GM18511 (cell line): ENCODE measurements around the gene FOXL3.

ENCODE experiments used
- ATAC-seq: cut with Tn5 transposase; IDR thresholded peaks from one replicate; pipeline ENCODE4 v1.9.1; 2021; ENCODE audit warnings: mild to moderate bottlenecking, moderate library complexity; ENCODE audit not compliant: unreplicated experiment

Gene FOXL3

DNA sequence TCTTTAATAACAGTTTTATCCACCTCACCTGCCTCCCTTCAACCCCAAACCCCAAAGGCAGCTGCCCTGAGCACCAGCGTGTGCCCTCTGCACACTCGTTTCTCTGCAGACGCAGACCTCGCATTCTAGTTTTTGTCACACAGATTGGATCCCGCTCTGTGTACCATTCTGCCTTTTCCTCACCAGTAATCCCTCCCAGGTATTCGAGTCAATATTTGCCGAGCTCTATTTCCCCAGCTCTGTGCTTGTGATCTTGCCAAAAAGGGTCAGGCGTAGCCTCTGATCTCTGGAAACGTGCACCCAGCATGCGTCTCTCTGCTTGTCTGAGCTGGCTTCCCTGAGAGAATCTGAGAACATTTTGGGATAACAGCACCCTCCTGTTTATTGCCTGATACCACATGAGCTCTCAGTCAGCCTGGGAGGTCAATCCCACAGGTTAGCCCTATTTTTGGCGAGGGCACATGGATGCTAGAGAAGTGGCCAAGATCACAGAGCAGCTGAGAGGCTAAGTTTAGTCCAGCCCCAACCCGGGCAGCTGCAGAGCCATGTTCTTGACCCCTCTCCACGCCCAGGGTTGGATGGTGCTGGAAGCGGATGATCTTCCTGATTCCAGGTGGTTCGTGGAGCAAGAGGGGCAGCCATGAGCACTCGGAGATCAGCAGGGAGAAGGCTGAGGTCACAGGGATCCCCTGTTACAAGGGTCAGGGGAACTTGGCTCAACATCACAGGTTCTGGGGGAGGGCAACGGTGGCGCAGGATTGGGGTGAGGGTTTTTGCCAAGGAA is 29.1 kb downstream of the FOXL3 start:
- ATAC-seq = no peak

- ATAC-seq = no peak
These were observed 30.3 kb downstream of the FOXL3 start for GRCh38 chr7:320297-320696.

GRCh38 chr7:322111-322671 is 32.2 kb downstream of the FOXL3 start:
- ATAC-seq = peak; percentile 63

DNA sequence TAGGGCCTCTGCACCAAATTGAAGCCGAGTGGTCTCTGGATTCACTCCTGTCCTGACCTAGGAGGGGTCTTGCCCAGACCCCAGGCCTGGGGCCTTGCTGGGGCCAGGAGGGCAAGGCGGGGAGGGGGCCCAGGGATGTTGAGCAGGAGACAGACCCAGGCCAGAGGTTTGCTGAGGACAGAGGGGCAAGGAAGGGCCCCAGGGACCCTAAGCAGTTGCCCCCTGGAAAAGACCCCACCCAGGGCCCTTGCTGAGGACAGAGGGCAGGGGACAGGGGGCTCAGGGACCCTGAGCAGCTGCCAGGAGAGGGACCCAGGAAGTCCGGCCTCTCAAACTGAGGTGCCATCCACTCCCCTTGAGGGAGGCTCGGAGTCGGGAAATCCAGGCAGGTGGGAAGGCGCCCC is 32.7 kb downstream of the FOXL3 start:
- ATAC-seq = no peak

GRCh38 chr7:323410-323809 is 33.4 kb downstream of the FOXL3 start:
- ATAC-seq = no peak

DNA sequence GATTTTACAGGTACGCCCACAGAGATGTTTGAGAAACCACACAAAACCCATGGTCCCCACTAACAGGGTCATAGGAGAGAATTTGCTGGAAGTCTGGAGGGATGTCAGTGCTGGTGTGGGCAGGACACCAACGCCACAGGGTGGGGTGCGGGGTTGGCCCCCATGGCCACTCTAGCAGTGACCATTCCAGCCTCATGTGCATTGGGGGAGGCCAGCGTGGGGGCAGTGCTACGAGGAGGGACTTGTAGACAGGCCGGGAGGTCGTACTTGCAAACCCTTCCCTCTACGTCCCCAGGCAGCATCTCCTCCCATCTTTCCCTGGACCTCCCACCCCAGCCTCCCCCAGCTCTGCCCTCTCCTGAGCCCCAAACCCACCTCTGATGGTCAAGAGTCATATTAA is 34.0 kb downstream of the FOXL3 start:
- no peak for ATAC-seq

DNA sequence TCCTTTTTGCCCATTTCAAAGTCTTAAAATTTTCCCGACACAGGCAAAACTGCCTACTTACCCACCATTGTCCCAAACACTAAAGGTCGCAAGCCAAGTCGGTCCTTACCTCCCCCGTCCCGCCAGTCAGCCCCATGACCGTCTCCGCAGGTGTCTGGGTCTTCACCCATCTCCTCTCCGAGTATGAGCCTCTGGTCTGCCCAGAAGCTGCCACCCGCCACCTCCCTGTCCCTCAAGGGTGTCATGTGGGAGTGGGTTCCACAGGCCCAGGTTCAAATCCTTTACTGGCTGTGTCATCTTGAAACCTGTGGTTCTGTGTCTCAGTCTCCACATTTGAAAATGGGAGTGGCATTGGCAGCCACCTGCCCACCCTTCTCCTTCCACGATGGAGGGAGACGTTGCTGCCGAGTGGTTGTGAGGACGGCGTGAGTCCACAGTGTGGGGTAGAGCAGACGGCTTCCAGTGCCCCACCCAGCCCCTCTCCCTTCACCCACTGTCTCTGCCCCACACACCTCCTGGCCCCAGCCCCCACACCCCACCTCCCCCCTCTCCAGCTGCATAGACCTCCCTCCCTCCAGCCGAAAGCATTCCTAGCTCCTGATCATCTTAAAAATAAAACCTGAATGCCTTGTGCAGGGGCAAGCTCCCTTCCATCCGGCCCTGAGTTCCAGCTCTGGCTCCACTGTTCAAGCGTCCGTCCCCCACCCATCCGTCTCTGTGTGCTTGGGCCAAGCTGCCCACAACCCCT is 35.3 kb downstream of the FOXL3 start:
- ATAC-seq = no peak

GRCh38 chr7:325811-326210 is 35.8 kb downstream of the FOXL3 start:
- ATAC-seq = no peak

DNA sequence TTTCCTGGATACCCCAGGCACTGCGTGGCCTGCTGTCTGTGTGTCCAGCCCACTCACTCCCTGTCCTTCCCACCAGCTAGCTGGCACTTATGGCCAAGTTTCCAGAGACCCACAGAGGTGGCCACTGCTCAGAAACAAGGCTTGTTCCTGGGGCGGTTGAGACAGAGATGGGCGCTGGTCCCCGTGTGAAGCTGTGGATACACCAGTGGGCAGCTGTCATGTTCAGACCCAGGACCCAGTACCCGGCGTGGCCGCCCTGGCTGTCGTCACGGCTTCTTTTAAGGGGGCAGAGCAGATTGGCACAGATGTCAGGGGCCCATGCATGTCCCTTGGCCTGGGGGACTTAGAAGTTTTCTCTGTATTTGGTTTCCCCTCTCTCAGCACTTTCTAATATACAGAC is 36.3 kb downstream of the FOXL3 start:
- no peak for ATAC-seq

DNA sequence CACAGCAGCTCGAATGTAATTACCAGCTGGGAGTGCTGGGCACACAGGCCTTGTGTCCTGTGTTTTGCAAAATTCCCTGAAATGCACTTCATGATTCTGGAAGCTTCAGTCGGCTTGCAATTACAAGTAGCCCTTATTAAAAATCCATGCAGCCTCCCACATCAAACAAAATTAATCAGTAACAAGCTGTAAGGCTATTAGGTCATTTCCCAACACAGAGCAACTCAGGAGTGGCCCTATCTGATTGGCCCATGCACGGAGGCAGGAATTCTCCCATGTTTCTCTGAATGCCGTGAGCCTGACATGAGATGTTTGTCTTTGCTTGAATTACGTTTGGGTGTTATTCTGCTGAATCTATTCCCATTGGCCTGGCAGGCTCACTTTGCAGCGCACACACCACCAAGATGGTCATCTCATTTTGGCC is 36.9 kb downstream of the FOXL3 start:
- ATAC-seq = no peak

- ATAC-seq = no peak
These were observed 37.4 kb downstream of the FOXL3 start for GRCh38 chr7:327233-327931.

GRCh38 chr7:327991-328702 is 38.2 kb downstream of the FOXL3 start:
- ATAC-seq = no peak

DNA sequence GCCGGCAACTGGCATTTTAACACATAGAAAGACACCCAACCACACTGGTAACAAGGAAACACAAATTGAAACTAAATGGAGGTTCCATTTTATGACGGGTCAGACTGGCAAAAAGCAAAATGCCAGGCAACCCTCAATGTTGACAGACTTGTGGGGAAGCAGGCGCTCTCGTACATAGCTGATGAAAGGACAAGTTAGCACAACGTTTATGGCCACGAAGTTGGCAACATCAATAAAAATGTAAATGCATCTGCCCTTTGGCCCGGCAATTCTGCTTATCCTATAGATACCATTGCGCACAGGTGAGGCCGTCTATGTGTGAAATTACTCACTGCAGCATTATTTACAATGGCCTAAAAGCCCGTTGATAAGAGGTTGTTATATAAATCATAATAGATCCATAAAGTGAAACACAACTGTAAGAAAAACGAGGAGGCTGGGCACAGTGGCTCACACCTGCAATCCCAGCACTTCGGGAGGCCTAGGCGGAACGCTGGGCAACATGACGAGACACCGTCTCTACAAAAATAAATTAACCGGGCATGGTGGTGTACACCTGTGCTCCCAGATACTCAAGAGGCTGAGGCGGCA is 39.8 kb downstream of the FOXL3 start:
- ATAC-seq = no peak

GRCh38 chr7:330511-331230 is 40.7 kb downstream of the FOXL3 start:
- ATAC-seq = no peak

DNA sequence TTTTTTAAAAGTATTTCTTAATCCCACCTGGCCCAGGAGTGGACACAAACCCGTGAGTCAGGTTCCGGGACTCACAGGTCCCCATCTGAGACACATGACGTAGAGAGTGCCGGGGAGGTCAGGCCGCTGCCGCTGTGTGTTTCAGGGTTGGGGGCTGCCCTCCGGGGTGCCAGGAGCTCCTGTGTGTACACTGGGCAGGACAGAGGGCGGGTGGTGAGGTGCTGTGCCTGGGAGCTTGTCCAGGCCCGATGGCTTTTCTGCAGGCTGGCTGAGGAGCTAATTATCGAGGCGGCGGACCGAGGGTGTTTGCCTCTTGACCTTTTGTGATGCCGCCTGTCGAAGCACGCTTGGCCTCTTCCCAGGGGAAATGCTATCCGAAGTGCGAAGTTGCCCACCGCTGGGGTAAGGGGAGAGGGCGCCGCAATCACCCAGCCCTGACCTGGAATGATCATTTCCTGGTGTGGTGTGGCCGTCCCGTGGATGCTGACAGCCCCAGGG is 42.1 kb downstream of the FOXL3 start:
- ATAC-seq = no peak

- no peak for ATAC-seq
These were observed 42.8 kb downstream of the FOXL3 start for GRCh38 chr7:332646-333392.

GRCh38 chr7:333393-333764 is 43.4 kb downstream of the FOXL3 start:
- ATAC-seq = no peak

DNA sequence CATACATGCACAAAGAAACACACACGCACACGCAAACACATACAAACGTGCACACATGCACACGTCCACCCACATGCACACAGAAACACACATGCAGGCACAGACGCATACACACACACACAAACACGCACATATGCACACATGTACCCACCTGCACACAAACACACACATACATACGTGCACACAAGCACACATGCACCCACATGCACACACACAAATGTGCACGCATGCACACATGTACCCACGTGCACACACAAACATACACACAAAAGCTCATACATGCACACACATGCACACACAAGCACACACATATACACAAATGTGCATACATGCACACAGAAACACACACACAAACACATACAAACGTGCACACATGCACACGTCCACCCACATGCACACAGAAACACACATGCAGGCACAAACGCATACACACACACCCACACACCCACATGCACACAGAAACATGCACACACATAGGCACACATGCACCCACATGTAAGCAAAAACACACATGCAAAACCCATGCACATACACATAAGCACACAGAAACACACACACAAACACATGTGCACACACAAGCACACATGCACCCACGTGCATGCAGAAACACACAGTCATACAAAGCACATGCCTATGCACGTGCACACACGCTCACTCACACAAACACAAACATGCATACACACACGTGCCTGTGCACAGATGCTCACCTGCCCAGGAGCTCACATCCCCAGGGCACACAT is 44.8 kb downstream of the FOXL3 start:
- no peak for ATAC-seq
